ENCODE results near the gene AHR. TPM values are rescaled to one million over a fixed set of nuclear protein-coding genes. Genes with fewer than 3 reads are reported as not detected.

Gene AHR
- total RNA-seq, 1 experiment from 2014 or later, result 6.1 TPM

DNA sequence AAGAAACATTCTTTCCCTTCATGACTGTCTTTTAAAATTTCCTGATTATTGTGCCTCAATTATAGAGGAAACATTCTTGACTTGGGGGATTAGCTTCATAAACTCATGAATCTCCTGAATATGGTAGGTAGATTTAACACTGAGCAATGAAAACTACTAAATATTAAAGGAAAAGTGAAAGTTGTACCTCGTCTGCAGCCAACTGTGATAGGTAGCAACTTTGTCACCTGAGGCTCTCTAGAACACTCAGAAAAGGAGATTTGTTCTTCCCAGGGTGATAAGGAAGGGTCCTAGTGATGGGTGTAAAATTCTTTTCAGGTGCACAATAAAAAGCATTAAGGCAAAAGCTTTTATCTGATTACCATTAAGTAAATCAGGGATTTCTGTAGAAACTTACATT lies 78.1 kb downstream of the AHR start:
- no peaks in the 10 kb centered on the region for H3K27me3 Mint-ChIP-seq (ENCODE audit: low read depth)
- H3K14ac ChIP-seq (ENCODE audit: insufficient read depth, low read length), result no peak overlapping the region
- H3K23me2 ChIP-seq (ENCODE audit: insufficient read length, low read depth, low read length, poor library complexity, severe bottlenecking), result no peaks in the 10 kb centered on the region
- H3K27ac Mint-ChIP-seq, result no peak overlapping the region
- H4K5ac ChIP-seq (ENCODE audit: insufficient read length, low read depth, low read length), result no peak overlapping the region
- 0 out of 2 replicates have a peak, but pooled peaks cover 2% of the 10 kb centered on the region for H3K4me1 ChIP-seq (ENCODE audit: insufficient read depth, low read length)
- H2BK12ac ChIP-seq (ENCODE audit: insufficient read length, low read depth, low read length), result no peak overlapping the region
- no peaks in the 10 kb centered on the region for H3K27me3 ChIP-seq (ENCODE audit: insufficient read depth, low read length)
- no peak overlapping the region for H3K23ac ChIP-seq (ENCODE audit: insufficient read length, low read depth, low read length)
- H2AFZ ChIP-seq (ENCODE audit: low read length), result no peak overlapping the region
- DNase-seq, result no peak
- H2BK15ac ChIP-seq (ENCODE audit: low read depth, low read length), result no peak overlapping the region
- H3K56ac ChIP-seq (ENCODE audit: insufficient read length, low read depth, low read length), result no peak overlapping the region
- H3T11ph ChIP-seq (ENCODE audit: low read length), result no peak overlapping the region
- no peak overlapping the region for H3K4me2 ChIP-seq (ENCODE audit: insufficient read depth, insufficient read length, low read length)
- H4K91ac ChIP-seq (ENCODE audit: insufficient read length, low read depth, low read length), result no peak overlapping the region
- WGBS (ENCODE audit: extremely low coverage, insufficient read length, low lambda C conversion rate), result no CpG with 5 or more reads among the region's 1 CpG
- no peaks in the 10 kb centered on the region for H3K79me1 ChIP-seq (ENCODE audit: insufficient read depth, low read depth, low read length, poor library complexity, severe bottlenecking)
- H2AK5ac ChIP-seq (ENCODE audit: insufficient read length, low read length), result no peak overlapping the region
- H3K27ac ChIP-seq (ENCODE audit: insufficient read length, low read depth, low read length), result no peak overlapping the region
- TF ChIP-seq, protein P1, sequence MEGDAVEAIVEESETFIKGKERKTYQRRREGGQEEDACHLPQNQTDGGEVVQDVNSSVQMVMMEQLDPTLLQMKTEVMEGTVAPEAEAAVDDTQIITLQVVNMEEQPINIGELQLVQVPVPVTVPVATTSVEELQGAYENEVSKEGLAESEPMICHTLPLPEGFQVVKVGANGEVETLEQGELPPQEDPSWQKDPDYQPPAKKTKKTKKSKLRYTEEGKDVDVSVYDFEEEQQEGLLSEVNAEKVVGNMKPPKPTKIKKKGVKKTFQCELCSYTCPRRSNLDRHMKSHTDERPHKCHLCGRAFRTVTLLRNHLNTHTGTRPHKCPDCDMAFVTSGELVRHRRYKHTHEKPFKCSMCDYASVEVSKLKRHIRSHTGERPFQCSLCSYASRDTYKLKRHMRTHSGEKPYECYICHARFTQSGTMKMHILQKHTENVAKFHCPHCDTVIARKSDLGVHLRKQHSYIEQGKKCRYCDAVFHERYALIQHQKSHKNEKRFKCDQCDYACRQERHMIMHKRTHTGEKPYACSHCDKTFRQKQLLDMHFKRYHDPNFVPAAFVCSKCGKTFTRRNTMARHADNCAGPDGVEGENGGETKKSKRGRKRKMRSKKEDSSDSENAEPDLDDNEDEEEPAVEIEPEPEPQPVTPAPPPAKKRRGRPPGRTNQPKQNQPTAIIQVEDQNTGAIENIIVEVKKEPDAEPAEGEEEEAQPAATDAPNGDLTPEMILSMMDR (conservative IDR thresholded peaks at IDR 0.05), result no peak
- H3K9ac ChIP-seq (ENCODE audit: extremely low read depth, insufficient read length, low read length), result no peak overlapping the region
- H4K20me1 ChIP-seq (ENCODE audit: control insufficient read depth, insufficient read depth, insufficient read length), result no peaks in the 10 kb centered on the region
- peaks cover 0 to 4% of the 10 kb centered on the region in 2 experiments; a peak in 2 of 4 replicates for H3K4me1 Mint-ChIP-seq
- no peak overlapping the region for H2BK120ac ChIP-seq (ENCODE audit: low read depth, low read length, poor library complexity, severe bottlenecking)
- H2BK20ac ChIP-seq (ENCODE audit: low read depth, low read length, poor library complexity, severe bottlenecking), result no peak overlapping the region
- no peaks in the 10 kb centered on the region for H3K79me2 ChIP-seq (ENCODE audit: insufficient read depth, low read length)
- H3K4ac ChIP-seq (ENCODE audit: low read depth, low read length), result no peak overlapping the region
- H3K18ac ChIP-seq (ENCODE audit: insufficient read length, low read depth, low read length), result no peak overlapping the region
- no peak overlapping the region for H2BK5ac ChIP-seq (ENCODE audit: insufficient read length, low read length)
- H3K9me3 Mint-ChIP-seq, result no peaks in the 10 kb centered on the region
- H4K8ac ChIP-seq (replicated peaks; ENCODE audit: insufficient read length, low read depth, low read length), result no peak overlapping the region
- H3K36me3 Mint-ChIP-seq (ENCODE audit: insufficient read depth in 1 of 3, low read depth in 3 of 3), result no peaks in the 10 kb centered on the region
- no peaks in the 10 kb centered on the region for H3K9me3 ChIP-seq (ENCODE audit: control insufficient read depth, low read depth, low read length)
- H3K4me3 Mint-ChIP-seq, result no peak overlapping the region

All from H9 (cell line).